Measurements from ENCODE around the gene MEIS2. TPM values are rescaled to one million over a fixed set of nuclear protein-coding genes. Genes with fewer than 3 reads are reported as not detected.

The MEIS2 gene
- total RNA-seq, result 57.4 and 65.4 TPM in 2 replicates

DNA sequence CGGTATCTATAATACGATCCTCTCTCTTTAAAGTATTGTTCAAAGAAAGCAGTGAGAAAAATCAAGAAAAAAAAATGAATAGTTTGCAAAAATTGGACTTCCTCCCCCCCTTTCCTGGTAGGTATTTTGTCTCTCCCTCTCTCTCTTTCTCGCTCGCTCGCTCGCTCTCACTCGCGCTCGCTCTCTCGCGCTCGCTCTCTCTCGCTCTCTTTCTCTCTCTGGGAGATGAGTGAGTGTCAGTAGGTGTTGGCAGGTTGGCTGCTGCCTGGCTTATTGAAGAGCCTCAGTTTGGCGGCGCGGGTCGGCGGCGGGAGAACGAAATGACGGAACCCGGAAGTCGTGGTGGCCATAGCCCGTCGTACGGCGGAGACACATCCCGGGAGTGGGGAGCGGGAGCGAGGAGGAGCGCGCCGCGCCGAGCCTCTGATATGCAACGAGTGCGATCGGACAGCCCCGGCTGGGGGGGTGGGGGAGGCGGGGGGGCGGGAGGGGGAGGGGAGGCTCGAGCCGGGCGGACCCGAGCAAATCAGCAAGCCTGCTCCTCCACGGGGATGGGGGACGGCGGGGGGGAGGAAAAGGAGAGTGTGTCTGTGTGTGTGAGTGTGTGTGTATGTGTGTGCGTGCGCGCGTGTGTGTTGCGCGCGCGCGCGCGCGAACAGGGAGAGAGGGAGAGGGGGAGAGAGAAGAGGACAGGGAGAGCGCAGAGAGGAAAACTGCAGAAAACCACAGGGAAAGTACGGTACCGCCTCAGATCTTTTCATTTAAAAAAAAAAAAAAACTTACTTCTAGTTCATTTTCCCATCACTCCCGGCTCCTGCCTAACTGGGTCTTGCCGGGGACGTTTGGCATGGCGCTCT lies at the start of gene MEIS2:
TSS of gene MEIS2 (minus strand) at position 441 of the 857 bp plus-strand sequence. CDS start 1,083 bp downstream, outside the sequence.

